Nephron progenitor cell (in vitro differentiated cells): Measurements from ENCODE around the gene PRC1.

ENCODE experiments used
- DNase-seq: peaks from one replicate; pipeline ENCODE4 v3.0.0; 2021
- H3K27ac Mint-ChIP-seq: 2 replicates; pipeline ENCODE4 v1.8.0; 2021; ENCODE audit warnings: mild to moderate bottlenecking, moderate library complexity, mixed read lengths
- H3K27me3 Mint-ChIP-seq: 2 replicates; pipeline ENCODE4 v1.8.0; 2021; ENCODE audit warnings: mild to moderate bottlenecking, low read depth, mixed read lengths; ENCODE audit not compliant: poor library complexity
- H3K36me3 Mint-ChIP-seq: 2 replicates; pipeline ENCODE4 v1.8.0; 2021; ENCODE audit warnings: low read depth, mixed read lengths
- H3K4me1 Mint-ChIP-seq: 2 replicates; pipeline ENCODE4 v1.8.0; 2021; ENCODE audit warnings: mixed read lengths
- H3K4me3 Mint-ChIP-seq: 2 replicates; pipeline ENCODE4 v1.8.0; 2021; ENCODE audit warnings: mild to moderate bottlenecking, moderate library complexity, mixed read lengths
- H3K9me3 Mint-ChIP-seq: 2 replicates; pipeline ENCODE4 v1.8.0; 2021; ENCODE audit warnings: mild to moderate bottlenecking, moderate library complexity, mixed read lengths
- TF ChIP-seq, protein P1 (sequence below): fragments of 200-600 bp; sonication (generic); IDR thresholded peaks from 2 replicates; pipeline ENCODE4 v1.5.0; 2021; ENCODE audit warnings: antibody characterized with exemption

Gene PRC1

DNA sequence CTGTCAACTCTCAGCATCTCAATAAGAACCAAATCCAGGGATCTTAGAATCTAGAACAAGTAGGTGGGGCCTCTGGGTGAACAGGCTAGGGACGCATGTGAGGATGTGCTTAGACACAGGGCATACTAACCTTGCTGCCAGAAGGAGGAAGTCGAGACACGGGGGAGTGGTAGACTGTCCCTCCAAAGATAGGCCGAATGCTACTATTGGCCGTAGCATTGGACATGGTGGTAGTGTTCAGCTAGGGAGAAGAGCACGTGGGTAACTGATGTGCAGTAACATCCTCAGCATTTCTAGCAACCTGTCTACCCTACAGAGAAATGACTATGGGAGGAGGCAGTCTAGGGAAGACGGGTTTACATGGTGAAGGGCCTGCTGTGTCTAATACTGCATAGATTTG is 24.1 kb downstream of the PRC1 start:
- Mint-ChIP-seq H3K4me1 (no peaks in the 10 kb centered on the region), H3K27me3 (no peaks in the 10 kb centered on the region), H3K27ac (no peak overlapping the region), H3K9me3 (no peaks in the 10 kb centered on the region), H3K4me3 (no peak overlapping the region), H3K36me3 (peaks cover 70% of the 10 kb centered on the region)
- TF ChIP-seq, protein P1, sequence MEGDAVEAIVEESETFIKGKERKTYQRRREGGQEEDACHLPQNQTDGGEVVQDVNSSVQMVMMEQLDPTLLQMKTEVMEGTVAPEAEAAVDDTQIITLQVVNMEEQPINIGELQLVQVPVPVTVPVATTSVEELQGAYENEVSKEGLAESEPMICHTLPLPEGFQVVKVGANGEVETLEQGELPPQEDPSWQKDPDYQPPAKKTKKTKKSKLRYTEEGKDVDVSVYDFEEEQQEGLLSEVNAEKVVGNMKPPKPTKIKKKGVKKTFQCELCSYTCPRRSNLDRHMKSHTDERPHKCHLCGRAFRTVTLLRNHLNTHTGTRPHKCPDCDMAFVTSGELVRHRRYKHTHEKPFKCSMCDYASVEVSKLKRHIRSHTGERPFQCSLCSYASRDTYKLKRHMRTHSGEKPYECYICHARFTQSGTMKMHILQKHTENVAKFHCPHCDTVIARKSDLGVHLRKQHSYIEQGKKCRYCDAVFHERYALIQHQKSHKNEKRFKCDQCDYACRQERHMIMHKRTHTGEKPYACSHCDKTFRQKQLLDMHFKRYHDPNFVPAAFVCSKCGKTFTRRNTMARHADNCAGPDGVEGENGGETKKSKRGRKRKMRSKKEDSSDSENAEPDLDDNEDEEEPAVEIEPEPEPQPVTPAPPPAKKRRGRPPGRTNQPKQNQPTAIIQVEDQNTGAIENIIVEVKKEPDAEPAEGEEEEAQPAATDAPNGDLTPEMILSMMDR, result no peak
- DNase-seq, result no peak

DNA sequence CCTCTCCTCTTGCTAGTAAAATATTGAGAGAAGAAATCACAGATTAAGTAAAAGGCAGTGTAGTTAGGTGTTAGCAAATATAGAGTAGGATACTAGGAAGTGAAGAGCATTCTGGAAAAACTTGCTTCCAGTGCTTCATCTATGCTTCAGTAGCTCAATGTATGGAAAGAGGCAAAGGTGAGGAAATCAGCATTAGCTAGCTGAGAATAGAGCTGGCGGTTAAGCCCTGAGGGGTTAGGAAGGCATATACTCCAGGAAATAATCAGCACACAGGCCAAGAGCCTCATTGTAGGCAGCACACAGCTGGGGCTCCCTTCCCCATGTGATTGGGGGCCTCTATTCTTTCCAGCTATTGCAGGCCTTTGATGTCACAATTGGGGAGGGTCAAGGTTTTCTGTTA is 25.9 kb downstream of the PRC1 start:
- H3K36me3 Mint-ChIP-seq, result peaks cover 71% of the 10 kb centered on the region
- no peaks in the 10 kb centered on the region for H3K4me1 Mint-ChIP-seq
- no peaks in the 10 kb centered on the region for H3K9me3 Mint-ChIP-seq
- H3K27ac Mint-ChIP-seq, result no peak overlapping the region
- H3K4me3 Mint-ChIP-seq, result no peak overlapping the region
- DNase-seq, result no peak
- TF ChIP-seq, protein P1, result no peak
- no peaks in the 10 kb centered on the region for H3K27me3 Mint-ChIP-seq

DNA sequence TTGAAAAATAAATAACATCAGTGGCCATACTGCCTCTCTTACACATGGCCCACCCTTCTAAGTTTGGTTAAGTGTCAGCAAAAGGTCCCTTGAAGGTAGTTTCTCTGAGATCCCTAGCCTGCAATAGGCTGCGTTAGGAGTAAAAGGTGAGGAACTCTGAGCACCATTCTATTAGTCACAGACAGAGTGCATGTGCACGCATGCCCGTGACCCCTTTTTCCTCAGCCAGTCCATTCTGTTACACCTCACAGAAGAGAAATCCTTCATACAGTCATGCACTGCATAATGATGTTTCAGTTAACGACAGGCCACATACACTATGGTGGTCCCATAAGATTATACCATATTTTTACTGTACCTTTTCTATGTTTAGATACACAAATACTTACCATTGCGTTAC is 27.1 kb downstream of the PRC1 start:
- Mint-ChIP-seq H3K36me3 (peaks cover 75% of the 10 kb centered on the region), H3K4me3 (no peak overlapping the region), H3K4me1 (no peaks in the 10 kb centered on the region), H3K27ac (no peak overlapping the region), H3K9me3 (no peaks in the 10 kb centered on the region), H3K27me3 (no peaks in the 10 kb centered on the region)
- DNase-seq, result no peak
- TF ChIP-seq, protein P1, result no peak

DNA sequence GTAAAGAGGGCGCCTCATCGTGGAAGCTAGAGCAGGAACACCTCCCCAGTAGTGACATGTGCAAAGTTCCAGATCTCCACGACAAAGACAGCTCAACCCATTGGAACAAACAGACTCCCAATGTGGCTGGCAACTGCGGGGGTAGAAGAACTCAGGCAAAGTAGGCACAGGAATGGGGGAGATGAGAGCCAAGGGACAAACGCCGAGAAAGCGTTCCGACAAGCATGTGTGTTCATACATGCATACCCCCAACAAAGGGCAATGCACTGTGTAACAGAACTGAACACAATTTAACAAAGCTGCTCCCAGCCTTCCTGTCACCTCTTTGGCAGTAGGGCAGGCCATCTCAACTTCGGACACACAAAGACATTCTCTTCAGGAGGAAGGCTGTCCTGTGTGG is 28.1 kb downstream of the PRC1 start:
- TF ChIP-seq, protein P1, result no peak
- DNase-seq, result no peak
- peaks cover 85% of the 10 kb centered on the region for H3K36me3 Mint-ChIP-seq
- H3K4me3 Mint-ChIP-seq, result no peak overlapping the region
- no peaks in the 10 kb centered on the region for H3K9me3 Mint-ChIP-seq
- H3K27me3 Mint-ChIP-seq, result no peaks in the 10 kb centered on the region
- no peaks in the 10 kb centered on the region for H3K4me1 Mint-ChIP-seq
- H3K27ac Mint-ChIP-seq, result no peak overlapping the region

DNA sequence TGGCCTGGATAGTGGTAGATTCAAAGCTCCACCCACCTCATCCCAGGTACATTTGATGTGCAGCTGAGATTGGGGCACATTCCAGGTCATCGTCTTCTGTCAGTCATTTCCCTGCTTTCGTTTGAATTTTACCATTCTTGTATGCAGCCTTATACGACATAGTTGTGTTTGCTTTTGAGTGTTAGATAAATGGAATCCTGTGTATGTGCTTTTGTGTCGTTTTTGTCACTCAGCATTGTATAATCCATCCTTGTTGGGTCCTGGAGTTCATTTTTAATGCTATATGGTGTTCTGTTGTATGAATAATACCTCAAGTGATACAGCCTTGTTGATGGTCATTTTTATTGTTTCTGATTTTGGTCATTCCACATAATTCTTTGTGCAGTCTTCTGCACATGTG is 32.3 kb downstream of the PRC1 start:
- Mint-ChIP-seq H3K4me1 (peaks cover 7% of the 10 kb centered on the region), H3K4me3 (no peak overlapping the region), H3K36me3 (peaks cover 62% of the 10 kb centered on the region), H3K27ac (peak overlapping the region; percentile 66), H3K9me3 (no peaks in the 10 kb centered on the region), H3K27me3 (peaks cover 3% of the 10 kb centered on the region)
- TF ChIP-seq, protein P1, result no peak
- DNase-seq, result no peak

DNA sequence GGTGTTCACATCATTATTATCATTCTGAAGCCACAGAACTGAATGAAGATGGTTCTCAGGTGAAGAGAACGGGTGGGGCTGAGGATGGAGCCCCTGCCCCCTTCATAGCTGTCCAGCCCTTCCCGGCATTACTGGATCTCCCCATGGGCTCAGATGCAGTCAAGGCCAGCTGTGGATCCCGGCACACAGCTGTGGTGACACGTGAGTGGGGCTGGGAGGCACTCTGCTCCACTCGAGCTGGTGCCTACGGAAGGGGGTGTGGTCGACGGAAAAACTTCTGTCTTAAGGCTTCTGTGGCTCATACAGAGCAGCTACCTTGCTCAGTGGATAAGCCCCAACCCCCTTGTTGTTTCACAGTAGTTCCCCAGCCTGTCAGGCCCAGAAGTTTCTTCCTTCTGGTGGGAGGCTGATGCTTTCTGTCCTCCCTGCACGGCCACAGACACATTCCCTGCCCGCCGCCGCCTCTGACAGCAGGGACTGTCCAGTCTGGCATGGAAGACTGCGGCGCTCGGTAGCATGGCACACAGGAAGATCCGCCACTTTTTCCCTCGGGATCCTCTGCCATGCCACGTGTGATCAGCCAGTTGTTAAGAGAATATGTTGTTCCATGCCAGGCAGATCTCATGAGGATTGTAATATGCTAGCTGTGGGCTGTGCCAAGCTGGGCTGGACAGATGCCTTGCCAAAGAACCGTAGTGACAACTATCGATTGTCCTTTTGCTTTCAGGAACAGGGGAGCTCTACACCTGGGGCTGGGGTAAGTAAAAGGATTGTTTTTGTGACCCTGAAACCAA is 33.8 kb downstream of the PRC1 start:
- H3K4me3 Mint-ChIP-seq, result no peak overlapping the region
- peaks cover 13% of the 10 kb centered on the region for H3K27me3 Mint-ChIP-seq
- H3K4me1 Mint-ChIP-seq, result peaks cover 16% of the 10 kb centered on the region
- TF ChIP-seq, protein P1, result no peak
- no peaks in the 10 kb centered on the region for H3K9me3 Mint-ChIP-seq
- no peak for DNase-seq
- H3K27ac Mint-ChIP-seq, result no peak overlapping the region
- H3K36me3 Mint-ChIP-seq, result peaks cover 47% of the 10 kb centered on the region
